Fibroblast of pulmonary artery (primary cell): ENCODE measurements around the gene DHDH.
"Not testable (repeated sequence)": the region's sequence is repeated elsewhere in the genome, so short reads cannot be mapped to it uniquely, and the experiment has no call there.

Experiments
- DNase-seq: peaks from one replicate; pipeline ENCODE4 v3.0.0-alpha.2; 2010; ENCODE audit warnings: low read depth
- H3K4me3 ChIP-seq: replicated peaks from 2 replicates; pipeline ENCODE4 v1.5.1; 2011; ENCODE audit warnings: low read depth, mild to moderate bottlenecking, control low read depth, low read length, moderate library complexity
- TF ChIP-seq, protein P1 (sequence below): IDR thresholded peaks from 2 replicates; pipeline ENCODE4 v1.5.1; 2011; ENCODE audit warnings: mild to moderate bottlenecking, control low read depth, low read length, inconsistent platforms; ENCODE audit errors: missing control alignments

The DHDH gene

DNA sequence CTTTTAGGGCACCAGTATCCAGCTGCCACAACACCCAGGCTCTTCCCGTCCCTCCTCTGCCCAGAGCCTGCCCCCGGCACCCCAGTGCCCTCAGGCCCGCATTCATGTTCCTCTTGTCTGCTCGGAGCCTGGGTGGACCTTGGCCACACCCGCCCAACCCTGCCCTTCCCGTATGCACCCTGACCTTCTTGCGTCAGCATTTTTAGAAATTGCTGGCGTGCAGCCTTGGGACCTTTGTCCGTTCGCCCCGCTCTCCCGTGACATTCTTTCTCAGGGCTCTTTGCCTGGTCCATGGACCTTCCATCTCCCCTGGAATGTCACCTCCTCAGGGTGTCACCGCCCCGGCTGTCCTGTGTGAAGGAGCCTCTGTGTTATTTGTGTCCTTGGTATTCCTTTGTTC, 25.8 kb upstream of the DHDH start:
- no peak overlapping the region for H3K4me3 ChIP-seq
- no peak for DNase-seq
- TF ChIP-seq, protein P1, sequence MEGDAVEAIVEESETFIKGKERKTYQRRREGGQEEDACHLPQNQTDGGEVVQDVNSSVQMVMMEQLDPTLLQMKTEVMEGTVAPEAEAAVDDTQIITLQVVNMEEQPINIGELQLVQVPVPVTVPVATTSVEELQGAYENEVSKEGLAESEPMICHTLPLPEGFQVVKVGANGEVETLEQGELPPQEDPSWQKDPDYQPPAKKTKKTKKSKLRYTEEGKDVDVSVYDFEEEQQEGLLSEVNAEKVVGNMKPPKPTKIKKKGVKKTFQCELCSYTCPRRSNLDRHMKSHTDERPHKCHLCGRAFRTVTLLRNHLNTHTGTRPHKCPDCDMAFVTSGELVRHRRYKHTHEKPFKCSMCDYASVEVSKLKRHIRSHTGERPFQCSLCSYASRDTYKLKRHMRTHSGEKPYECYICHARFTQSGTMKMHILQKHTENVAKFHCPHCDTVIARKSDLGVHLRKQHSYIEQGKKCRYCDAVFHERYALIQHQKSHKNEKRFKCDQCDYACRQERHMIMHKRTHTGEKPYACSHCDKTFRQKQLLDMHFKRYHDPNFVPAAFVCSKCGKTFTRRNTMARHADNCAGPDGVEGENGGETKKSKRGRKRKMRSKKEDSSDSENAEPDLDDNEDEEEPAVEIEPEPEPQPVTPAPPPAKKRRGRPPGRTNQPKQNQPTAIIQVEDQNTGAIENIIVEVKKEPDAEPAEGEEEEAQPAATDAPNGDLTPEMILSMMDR: no peak

DNA sequence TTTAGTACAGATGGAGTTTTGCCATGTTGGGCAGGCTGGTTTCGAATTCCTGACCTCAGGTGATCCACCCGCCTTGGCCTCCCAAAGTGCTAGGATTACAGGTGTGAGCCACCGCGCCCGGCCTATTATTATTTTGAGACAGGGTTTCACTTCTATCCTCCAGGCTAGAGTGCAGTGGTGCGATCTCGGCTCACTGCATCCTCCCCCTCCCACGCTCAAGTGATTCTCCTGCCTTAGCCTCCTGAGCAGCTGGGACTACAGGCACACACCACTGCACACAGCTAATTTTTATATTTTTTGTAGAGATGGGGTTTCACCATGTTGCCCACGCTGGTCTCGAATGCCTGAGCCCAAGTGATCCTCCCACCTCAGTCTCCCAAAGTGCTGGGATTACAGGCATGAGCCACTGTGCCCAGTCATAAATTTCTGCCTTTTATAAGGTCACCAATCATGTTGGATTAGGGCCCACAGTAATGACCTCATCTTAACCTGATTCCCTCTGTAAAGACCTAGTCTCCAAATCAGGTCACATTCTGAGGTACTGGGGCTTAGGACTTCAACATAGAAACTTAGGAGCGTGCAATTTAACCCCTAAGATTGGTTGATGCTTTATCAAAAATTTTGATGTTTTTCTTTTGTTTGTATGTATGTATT, 23.9 kb upstream of the DHDH start:
- DNase-seq, H3K4me3 ChIP-seq: not testable (repeated sequence)

DNA sequence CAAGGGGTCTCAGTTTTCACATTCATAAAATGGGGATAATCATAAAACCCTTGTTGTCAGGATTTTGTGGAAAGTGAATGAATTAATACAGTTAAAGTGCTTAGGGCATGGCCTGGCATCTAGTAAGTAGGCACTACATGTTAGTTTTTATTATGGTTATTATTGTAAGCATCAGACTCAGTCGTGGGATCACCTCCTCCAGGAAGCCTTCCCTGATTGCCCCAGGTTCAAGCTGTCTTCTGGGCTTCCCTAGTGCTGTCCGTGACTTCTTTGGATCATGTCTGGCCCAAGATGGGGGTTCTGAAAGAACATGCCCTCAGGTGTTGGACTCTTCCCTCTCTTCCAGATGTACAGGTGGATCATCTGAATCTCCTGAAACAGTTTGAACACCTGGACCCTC, 22.7 kb upstream of the DHDH start:
- no peak for DNase-seq
- TF ChIP-seq, protein P1: no peak
- H3K4me3 ChIP-seq: no peak overlapping the region

DNA sequence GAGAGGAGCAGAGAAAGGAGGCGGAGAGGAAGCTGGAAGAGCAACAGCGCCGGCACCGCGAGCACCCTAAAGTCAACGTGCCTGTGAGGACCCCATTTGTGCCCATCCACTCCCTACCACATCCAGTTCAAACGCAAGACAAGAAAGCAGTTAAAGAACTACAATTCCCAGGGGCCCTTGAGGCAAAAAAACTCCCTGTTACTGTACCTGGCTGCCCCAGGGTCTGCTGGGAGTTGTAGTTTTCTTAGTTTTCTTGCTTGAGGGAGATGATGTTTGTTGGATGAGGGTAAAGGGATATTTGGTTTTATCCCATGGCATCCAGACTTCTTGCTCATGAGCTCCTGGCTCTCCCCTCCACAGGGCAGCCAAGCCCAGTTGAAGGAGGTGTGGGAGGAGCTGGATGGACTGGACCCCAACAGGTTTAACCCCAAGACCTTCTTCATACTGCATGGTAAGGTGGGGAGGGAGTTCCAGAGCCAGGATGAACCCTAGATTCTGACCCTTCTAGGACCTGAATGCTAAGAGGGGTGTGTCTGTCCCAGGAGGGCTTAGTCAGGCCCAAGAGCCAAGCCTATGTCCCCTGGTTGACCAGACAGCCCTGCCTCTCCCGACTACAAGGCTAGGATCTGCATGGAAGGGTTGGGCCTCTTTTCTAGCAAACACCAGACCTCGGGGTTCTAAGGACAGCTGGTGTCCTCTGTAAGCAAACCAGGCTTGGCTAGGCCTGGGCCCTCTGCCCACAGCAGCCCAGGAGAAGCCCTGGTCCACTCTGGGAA, 20.2 kb upstream of the DHDH start:
- TF ChIP-seq, protein P1: no peak
- DNase-seq: no peak
- no peak overlapping the region for H3K4me3 ChIP-seq

DNA sequence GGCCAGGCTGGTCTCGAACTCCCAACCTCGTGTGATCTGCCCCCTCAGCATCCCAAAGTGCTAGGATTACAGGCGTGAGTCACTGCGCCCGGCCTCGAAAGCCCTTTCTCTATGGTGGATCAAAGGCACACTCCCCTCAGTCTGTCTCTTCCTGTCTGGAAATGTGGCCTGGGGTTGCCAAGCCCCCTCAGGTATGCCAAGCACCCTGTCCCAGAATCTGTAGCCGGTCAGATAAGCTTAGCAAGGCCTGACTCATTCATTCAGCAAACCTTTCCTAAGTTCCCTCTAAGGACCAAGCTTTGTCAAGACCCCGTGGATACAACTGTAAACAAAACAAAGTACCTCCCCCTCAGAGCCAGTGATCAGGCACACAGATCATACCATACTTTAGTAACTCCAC, 19.3 kb upstream of the DHDH start:
- DNase-seq: no peak

DNA sequence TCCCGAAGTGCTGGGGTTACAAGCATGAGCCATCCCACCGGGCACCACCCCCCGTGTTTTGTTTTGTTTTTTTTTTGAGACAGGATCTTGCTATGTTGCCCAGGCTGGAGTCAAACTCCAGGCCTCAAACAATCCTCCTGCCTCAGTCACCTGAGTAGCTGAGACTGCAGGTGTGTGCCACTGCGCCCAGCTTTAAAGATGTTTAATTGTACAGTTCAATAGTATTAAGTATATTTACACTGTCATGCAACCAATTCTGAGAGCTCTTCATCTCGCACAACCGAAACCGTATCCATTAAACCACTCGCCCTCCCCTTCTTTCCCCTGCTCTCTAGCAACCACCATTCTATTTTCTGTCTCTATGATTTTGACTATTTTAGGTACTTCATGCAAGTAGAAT, 17.7 kb upstream of the DHDH start:
- H3K4me3 ChIP-seq: no peak overlapping the region
- no peak for DNase-seq
- TF ChIP-seq, protein P1: no peak

More for the DNA sequence above, 19.3 kb upstream of the DHDH start:
- H3K4me3 ChIP-seq: no peak overlapping the region
- TF ChIP-seq, protein P1: no peak

DNA sequence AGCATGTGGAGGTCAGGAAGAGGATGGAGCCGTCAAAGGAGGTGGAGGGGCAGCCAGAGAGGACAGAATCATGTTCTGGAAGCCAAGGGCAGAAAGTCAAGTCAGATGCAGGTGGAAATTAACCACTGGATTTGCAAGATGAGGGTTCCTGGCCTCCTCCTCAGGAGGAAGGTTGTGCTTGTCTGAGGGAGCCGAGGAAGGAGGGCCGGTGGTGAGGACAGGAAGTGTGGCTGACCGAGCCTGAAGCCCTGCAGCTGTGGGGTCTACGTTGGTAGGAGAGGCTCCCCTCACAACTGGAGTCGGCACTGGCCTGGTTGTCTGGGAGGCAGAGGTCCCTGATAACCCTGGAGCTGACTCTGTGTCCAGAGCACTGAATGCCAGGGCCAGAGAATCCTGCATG, 15.4 kb upstream of the DHDH start:
- DNase-seq: no peak
- no peak overlapping the region for H3K4me3 ChIP-seq
- TF ChIP-seq, protein P1: no peak
